A673 (cell line): Measurements from ENCODE around the gene BHMT. TPM values are rescaled to one million over a fixed set of nuclear protein-coding genes. Genes with fewer than 3 reads are reported as not detected.

ENCODE experiments used
- BruUV-seq: library from RNA; stranded (reverse); fragments of 400-500 nt; replicated peaks from 2 replicates; lab custom pipeline; 2021; lab: Mats Ljungman, UMichigan
- CTCF ChIA-PET: fragments of 300-600 bp; sonication (Branson Sonifier 250); formaldehyde crosslinking; loops from one replicate; lab custom pipeline; 2022; ENCODE audit warnings: antibody characterized with exemption; lab: Charles Lee
- POLR2A ChIA-PET: fragments of 300-600 bp; sonication (Branson Sonifier 250); formaldehyde crosslinking; loops from one replicate; lab custom pipeline; 2022; ENCODE audit warnings: antibody characterized with exemption; ENCODE audit not compliant: low non-redundant PET; lab: Charles Lee
- DNase-seq: peaks from one replicate; pipeline ENCODE4 v3.0.0-alpha.2; 2015; ENCODE audit warnings: low spot score
- H3K27ac ChIP-seq: fragments of 200-600 bp; sonication (generic); 2 replicates; pipeline ENCODE4 v1.5.1; 2016; ENCODE audit warnings: mixed run types, low read depth, mild to moderate bottlenecking, mixed read lengths, antibody characterized with exemption, low read length; ENCODE audit not compliant: poor library complexity, severe bottlenecking
- H3K27me3 ChIP-seq: fragments of 200-600 bp; sonication (generic); replicated peaks from 2 replicates; pipeline ENCODE4 v1.6.1; 2017; ENCODE audit warnings: mixed run types, low read depth, mild to moderate bottlenecking, mixed read lengths, antibody characterized with exemption, low read length; ENCODE audit not compliant: insufficient read depth, poor library complexity
- H3K36me3 ChIP-seq: fragments of 200-600 bp; sonication (generic); 2 replicates; pipeline ENCODE4 v1.6.1; 2016; ENCODE audit warnings: mixed run types, mild to moderate bottlenecking, mixed read lengths, antibody characterized with exemption, low read length; ENCODE audit not compliant: insufficient read depth, poor library complexity, severe bottlenecking
- H3K4me1 ChIP-seq: fragments of 200-600 bp; sonication (generic); 2 replicates; pipeline ENCODE4 v1.6.1; 2017; ENCODE audit warnings: mixed run types, mild to moderate bottlenecking, mixed read lengths, antibody characterized with exemption, low read length; ENCODE audit not compliant: insufficient read depth, poor library complexity, severe bottlenecking
- H3K4me3 ChIP-seq: fragments of 200-600 bp; sonication (generic); 2 replicates; pipeline ENCODE4 v1.5.1; 2016; ENCODE audit warnings: low read depth, mixed run types, mild to moderate bottlenecking, mixed read lengths, low read length; ENCODE audit not compliant: poor library complexity, severe bottlenecking
- H3K9me3 ChIP-seq: fragments of 200-600 bp; sonication (generic); 2 replicates; pipeline ENCODE4 v1.6.1; 2016; ENCODE audit warnings: mixed run types, low read depth, mild to moderate bottlenecking, mixed read lengths, antibody characterized with exemption, low read length; ENCODE audit not compliant: poor library complexity, severe bottlenecking
- CTCF ChIP-seq: fragments of 300-800, 200-600 bp; sonication (generic); conservative IDR thresholded peaks from 2 replicates; pipeline ENCODE4 v1.5.1; 2017; ENCODE audit warnings: low read depth, mild to moderate bottlenecking, antibody characterized with exemption, low read length, moderate library complexity, mixed read lengths
- EZH2 ChIP-seq: fragments of 200-600 bp; sonication (generic); IDR thresholded peaks from 2 replicates; pipeline ENCODE4 v1.6.1; 2017; ENCODE audit warnings: borderline replicate concordance, low read depth, mild to moderate bottlenecking, mixed read lengths, antibody characterized with exemption, low read length; ENCODE audit not compliant: poor library complexity, severe bottlenecking
- intact Hi-C: fragments of 100-400 bp; cut with micrococcal nuclease; formaldehyde crosslinking; loops from one replicate; pipeline ENCODE4 v1.10.0; 2022; ENCODE audit not compliant: unreplicated experiment
- total RNA-seq: library from RNA; stranded (reverse); gene quantifications from 2 replicates; pipeline ENCODE4 v1.2.3, GENCODE V29; 2021

The BHMT gene
- total RNA-seq, 1 experiment from 2014 or later = not detected

GRCh38 chr5:79081779-79082178 lies 29.8 kb upstream of the BHMT start:
- no peak for TF ChIP-seq CTCF
- TF ChIP-seq EZH2 = no peak
- Histone ChIP-seq H3K36me3 (no peaks in the 10 kb centered on the region), H3K27me3 (no peaks in the 10 kb centered on the region), H3K27ac (no peak overlapping the region), H3K4me1 (no peaks in the 10 kb centered on the region), H3K4me3 (no peak overlapping the region), H3K9me3 (no peaks in the 10 kb centered on the region)
- intact Hi-C loops = no loop called here
- no TSS peak for BruUV-seq
- ChIA-PET POLR2A (no interaction called here), CTCF (no interaction called here)
- no peak for DNase-seq

- ChIA-PET CTCF (no interaction called here), POLR2A (no interaction called here)
- BruUV-seq = no TSS peak
- intact Hi-C loops = no loop called here
- TF ChIP-seq CTCF (no peak), EZH2 (no peak)
- Histone ChIP-seq H3K9me3 (no peaks in the 10 kb centered on the region), H3K27me3 (no peaks in the 10 kb centered on the region), H3K27ac (no peak overlapping the region), H3K4me3 (no peak overlapping the region), H3K36me3 (no peaks in the 10 kb centered on the region), H3K4me1 (no peaks in the 10 kb centered on the region)
- DNase-seq = no peak
Observed at GRCh38 chr5:79086116-79086515, 25.5 kb upstream of the BHMT start.

- no peak overlapping the region for H3K4me3 ChIP-seq
- ChIA-PET POLR2A (no interaction called here), CTCF (no interaction called here)
- H3K36me3 ChIP-seq = no peaks in the 10 kb centered on the region
- no peak for DNase-seq
- BruUV-seq = no TSS peak
- no peak overlapping the region for H3K27ac ChIP-seq
- no peaks in the 10 kb centered on the region for H3K27me3 ChIP-seq
- intact Hi-C loops = no loop called here
- no peaks in the 10 kb centered on the region for H3K4me1 ChIP-seq
- H3K9me3 ChIP-seq = no peaks in the 10 kb centered on the region
- TF ChIP-seq CTCF (no peak), EZH2 (no peak)
Observed at GRCh38 chr5:79088507-79088906, 23.1 kb upstream of the BHMT start.
